H9 (cell line): ENCODE results near the gene SULF2. TPM values are rescaled to one million over a fixed set of nuclear protein-coding genes. Genes with fewer than 3 reads are reported as not detected.

Experiments used
- DNase-seq: peaks from one replicate; pipeline ENCODE4 v3.0.0-alpha.2; 2017
- H2AFZ ChIP-seq: one replicate; pipeline ENCODE4 v1.6.1; 2013; ENCODE audit warnings: mild to moderate bottlenecking, low read length, control low read depth, moderate library complexity
- H2AK5ac ChIP-seq: 2 replicates; pipeline ENCODE4 v1.6.1; 2013; ENCODE audit warnings: low read length, control low read depth, mixed read lengths; ENCODE audit not compliant: insufficient read length
- H2BK120ac ChIP-seq: one replicate; pipeline ENCODE4 v1.6.1; 2013; ENCODE audit warnings: low read depth, mild to moderate bottlenecking, low read length, control low read depth, inconsistent platforms; ENCODE audit not compliant: poor library complexity, severe bottlenecking
- H2BK12ac ChIP-seq: 2 replicates; pipeline ENCODE4 v1.6.1; 2013; ENCODE audit warnings: low read length, control low read depth, mixed read lengths, low read depth; ENCODE audit not compliant: insufficient read length
- H2BK15ac ChIP-seq: 2 replicates; pipeline ENCODE4 v1.6.1; 2013; ENCODE audit warnings: low read depth, low read length, control low read depth
- H2BK20ac ChIP-seq: one replicate; pipeline ENCODE4 v1.6.1; 2013; ENCODE audit warnings: low read depth, mild to moderate bottlenecking, low read length, control low read depth, inconsistent platforms; ENCODE audit not compliant: poor library complexity, severe bottlenecking
- H2BK5ac ChIP-seq: 2 replicates; pipeline ENCODE4 v1.6.1; 2013; ENCODE audit warnings: low read length, control low read depth, mixed read lengths; ENCODE audit not compliant: insufficient read length
- H3K14ac ChIP-seq: 2 replicates; pipeline ENCODE4 v1.6.1; 2013; ENCODE audit warnings: low read length, control low read depth; ENCODE audit not compliant: insufficient read depth
- H3K18ac ChIP-seq: 2 replicates; pipeline ENCODE4 v1.6.1; 2013; ENCODE audit warnings: low read depth, mild to moderate bottlenecking, mixed read lengths, low read length, control low read depth; ENCODE audit not compliant: insufficient read length
- H3K23ac ChIP-seq: 2 replicates; pipeline ENCODE4 v1.6.1; 2013; ENCODE audit warnings: low read length, control low read depth, mixed read lengths, low read depth; ENCODE audit not compliant: insufficient read length
- H3K23me2 ChIP-seq: 2 replicates; pipeline ENCODE4 v1.6.1; 2013; ENCODE audit warnings: low read depth, mild to moderate bottlenecking, mixed read lengths, low read length, control low read depth; ENCODE audit not compliant: insufficient read length, poor library complexity, severe bottlenecking
- H3K27ac ChIP-seq: 2 replicates; pipeline ENCODE4 v1.5.1; 2013; ENCODE audit warnings: low read length, control low read depth, mixed read lengths, low read depth; ENCODE audit not compliant: insufficient read length
- H3K27me3 ChIP-seq: 2 replicates; pipeline ENCODE4 v1.6.1; 2013; ENCODE audit warnings: low read length, control low read depth, inconsistent platforms; ENCODE audit not compliant: insufficient read depth
- H3K4ac ChIP-seq: 2 replicates; pipeline ENCODE4 v1.6.1; 2013; ENCODE audit warnings: low read depth, mild to moderate bottlenecking, control low read depth, inconsistent platforms, low read length, moderate library complexity
- H3K4me1 ChIP-seq: 2 replicates; pipeline ENCODE4 v1.6.1; 2013; ENCODE audit warnings: low read length, control low read depth, inconsistent platforms; ENCODE audit not compliant: insufficient read depth
- H3K4me2 ChIP-seq: 2 replicates; pipeline ENCODE4 v1.6.1; 2013; ENCODE audit warnings: low read length, control low read depth, mixed read lengths; ENCODE audit not compliant: insufficient read length, insufficient read depth
- H3K56ac ChIP-seq: 2 replicates; pipeline ENCODE4 v1.6.1; 2013; ENCODE audit warnings: low read depth, mild to moderate bottlenecking, mixed read lengths, low read length, control low read depth; ENCODE audit not compliant: insufficient read length
- H3K79me1 ChIP-seq: 2 replicates; pipeline ENCODE4 v1.6.1; 2013; ENCODE audit warnings: low read depth, mild to moderate bottlenecking, moderate library complexity, low read length, control low read depth, inconsistent platforms; ENCODE audit not compliant: insufficient read depth, poor library complexity, severe bottlenecking
- H3K79me2 ChIP-seq: 2 replicates; pipeline ENCODE4 v1.6.1; 2013; ENCODE audit warnings: low read length, control low read depth, inconsistent platforms; ENCODE audit not compliant: insufficient read depth
- H3K9ac ChIP-seq: 2 replicates; pipeline ENCODE4 v1.6.1; 2013; ENCODE audit warnings: low read length, control low read depth, mixed read lengths; ENCODE audit not compliant: insufficient read length; ENCODE audit errors: extremely low read depth
- H3K9me3 ChIP-seq: one replicate; pipeline ENCODE4 v1.6.1; 2013; ENCODE audit warnings: low read depth, low read length, inconsistent platforms; ENCODE audit not compliant: control insufficient read depth
- H3T11ph ChIP-seq: one replicate; pipeline ENCODE4 v1.6.1; 2013; ENCODE audit warnings: mild to moderate bottlenecking, low read length, control low read depth, inconsistent platforms
- H4K20me1 ChIP-seq: one replicate; pipeline ENCODE4 v1.6.1; 2013; ENCODE audit not compliant: control insufficient read depth, insufficient read length, insufficient read depth
- H4K5ac ChIP-seq: 2 replicates; pipeline ENCODE4 v1.6.1; 2013; ENCODE audit warnings: low read depth, mild to moderate bottlenecking, mixed read lengths, low read length, control low read depth; ENCODE audit not compliant: insufficient read length
- H4K8ac ChIP-seq: replicated peaks from 2 replicates; pipeline ENCODE4 v1.6.1; 2013; ENCODE audit warnings: low read length, control low read depth, mixed read lengths, low read depth; ENCODE audit not compliant: insufficient read length
- H4K91ac ChIP-seq: 2 replicates; pipeline ENCODE4 v1.6.1; 2013; ENCODE audit warnings: low read depth, mild to moderate bottlenecking, moderate library complexity, mixed read lengths, low read length, control low read depth; ENCODE audit not compliant: insufficient read length
- H3K27ac Mint-ChIP-seq, 3 experiments: 2 replicates in 2 of 3; 3 replicates in 1 of 3; pipeline ENCODE4 v1.8.0; 2020 to 2021; ENCODE audit warnings: mixed read lengths in 3 of 3, mild to moderate bottlenecking in 1 of 3, moderate library complexity in 1 of 3
- H3K27me3 Mint-ChIP-seq: 2 replicates; pipeline ENCODE4 v1.8.0; 2021; ENCODE audit warnings: low read depth, mild to moderate bottlenecking, moderate library complexity, mixed read lengths
- H3K36me3 Mint-ChIP-seq, 3 experiments: 2 replicates in 2 of 3; 3 replicates in 1 of 3; pipeline ENCODE4 v1.8.0; 2020 to 2021; ENCODE audit warnings: low read depth in 3 of 3, mixed read lengths in 3 of 3; ENCODE audit not compliant: insufficient read depth in 1 of 3
- H3K4me1 Mint-ChIP-seq, 2 experiments: 2 replicates each; pipeline ENCODE4 v1.8.0; 2020; ENCODE audit warnings: mixed read lengths in 2 of 2
- H3K4me3 Mint-ChIP-seq, 2 experiments: 2 replicates in 1 of 2; 3 replicates in 1 of 2; pipeline ENCODE4 v1.8.0; 2020 to 2021; ENCODE audit warnings: mild to moderate bottlenecking in 2 of 2, mixed read lengths in 2 of 2, moderate library complexity in 1 of 2
- H3K9me3 Mint-ChIP-seq, 2 experiments: 2 replicates in 1 of 2; 3 replicates in 1 of 2; pipeline ENCODE4 v1.8.0; 2020; ENCODE audit warnings: mild to moderate bottlenecking in 2 of 2, mixed read lengths in 2 of 2, moderate library complexity in 1 of 2
- CTCF ChIP-seq: fragments of 200-600 bp; sonication (generic); conservative IDR thresholded peaks from 3 replicates; pipeline ENCODE4 v1.8.0; 2021; ENCODE audit warnings: antibody characterized with exemption, mild to moderate bottlenecking
- WGBS: extraction: QIAGEN DNeasy Blood & Tissue Kit; methylation state at CpG from one replicate; pipeline ENCODE4 v1.1.7; 2013; ENCODE audit warnings: missing lambda C conversion rate, low lambda C conversion rate, mixed read lengths; ENCODE audit not compliant: insufficient read length; ENCODE audit errors: extremely low coverage; 5-methylcytosine and 5-hydroxymethylcytosine counted together
- total RNA-seq: library from RNA; stranded (reverse); gene quantifications from 2 replicates; pipeline ENCODE4 v1.2.1, GENCODE V29; 2021

The SULF2 gene
- total RNA-seq, 1 experiment from 2014 or later = 31.2 TPM

- no CpG with 5 or more reads among the region's 2 CpGs for WGBS
- no peak overlapping the region for H3K27ac ChIP-seq
- no peak overlapping the region for H3T11ph ChIP-seq
- H3K4ac ChIP-seq = no peak overlapping the region
- H2AK5ac ChIP-seq = no peak overlapping the region
- no peak for TF ChIP-seq CTCF
- H4K20me1 ChIP-seq = no peaks in the 10 kb centered on the region
- no peak overlapping the region for H3K4me2 ChIP-seq
- no peaks in the 10 kb centered on the region for H3K79me1 ChIP-seq
- no peak overlapping the region for H3K56ac ChIP-seq
- H3K14ac ChIP-seq = no peak overlapping the region
- H3K36me3 Mint-ChIP-seq = peaks cover 0 to 26% (median 19%) of the 10 kb centered on the region in 3 experiments; a peak in 5 of 7 replicates
- no peak overlapping the region for H2BK5ac ChIP-seq
- no peaks in the 10 kb centered on the region for H3K79me2 ChIP-seq
- H2BK20ac ChIP-seq = no peak overlapping the region
- H3K4me1 ChIP-seq = no peaks in the 10 kb centered on the region
- H4K5ac ChIP-seq = no peak overlapping the region
- H4K91ac ChIP-seq = no peak overlapping the region
- peaks cover 17% of the 10 kb centered on the region in 2 experiments for H3K4me1 Mint-ChIP-seq
- no peak overlapping the region for H2BK12ac ChIP-seq
- no peak overlapping the region for H2AFZ ChIP-seq
- no peaks in the 10 kb centered on the region for H3K23me2 ChIP-seq
- no peak overlapping the region for H3K18ac ChIP-seq
- peak overlapping the region in 1 of 3 experiments; percentile 70; a peak in 1 of 7 replicates for H3K27ac Mint-ChIP-seq
- H3K9me3 Mint-ChIP-seq = no peaks in the 10 kb centered on the region
- H2BK120ac ChIP-seq = no peak overlapping the region
- no peaks in the 10 kb centered on the region for H3K27me3 ChIP-seq
- DNase-seq = no peak
- no peak overlapping the region for H4K8ac ChIP-seq
- no peak overlapping the region for H2BK15ac ChIP-seq
- H3K9ac ChIP-seq = no peak overlapping the region
- no peaks in the 10 kb centered on the region for H3K9me3 ChIP-seq
- no peak overlapping the region for H3K4me3 Mint-ChIP-seq
- no peak overlapping the region for H3K23ac ChIP-seq
- peaks cover 3% of the 10 kb centered on the region; the same call in 1 of the 2 replicates for H3K27me3 Mint-ChIP-seq
Measured at GRCh38 chr20:47660602-47660905, 124.7 kb downstream of the SULF2 start.
